Occipital lobe (tissue), 2 donors: ENCODE data around the gene CKMT1A. TPM values are rescaled to one million over a fixed set of nuclear protein-coding genes. Genes with fewer than 3 reads are reported as not detected.
A peak's percentile ranks its signal among the peaks of the same experiment; 100 is the strongest.
"Not testable (repeated sequence)": the region's sequence is repeated elsewhere in the genome, so short reads cannot be mapped to it uniquely, and the experiment has no call there.

ENCODE experiments used
- DNase-seq: peaks from one replicate; lab custom pipeline; 2025; lab: John Stamatoyannopoulos, UW
- total RNA-seq: library from RNA; depleted of rRNA; stranded (reverse); fragments of >200 nt; gene quantifications from one replicate; pipeline ENCODE4 v1.2.3, GENCODE V29; 2014

Gene CKMT1A
- 5.6 TPM for total RNA-seq

DNA sequence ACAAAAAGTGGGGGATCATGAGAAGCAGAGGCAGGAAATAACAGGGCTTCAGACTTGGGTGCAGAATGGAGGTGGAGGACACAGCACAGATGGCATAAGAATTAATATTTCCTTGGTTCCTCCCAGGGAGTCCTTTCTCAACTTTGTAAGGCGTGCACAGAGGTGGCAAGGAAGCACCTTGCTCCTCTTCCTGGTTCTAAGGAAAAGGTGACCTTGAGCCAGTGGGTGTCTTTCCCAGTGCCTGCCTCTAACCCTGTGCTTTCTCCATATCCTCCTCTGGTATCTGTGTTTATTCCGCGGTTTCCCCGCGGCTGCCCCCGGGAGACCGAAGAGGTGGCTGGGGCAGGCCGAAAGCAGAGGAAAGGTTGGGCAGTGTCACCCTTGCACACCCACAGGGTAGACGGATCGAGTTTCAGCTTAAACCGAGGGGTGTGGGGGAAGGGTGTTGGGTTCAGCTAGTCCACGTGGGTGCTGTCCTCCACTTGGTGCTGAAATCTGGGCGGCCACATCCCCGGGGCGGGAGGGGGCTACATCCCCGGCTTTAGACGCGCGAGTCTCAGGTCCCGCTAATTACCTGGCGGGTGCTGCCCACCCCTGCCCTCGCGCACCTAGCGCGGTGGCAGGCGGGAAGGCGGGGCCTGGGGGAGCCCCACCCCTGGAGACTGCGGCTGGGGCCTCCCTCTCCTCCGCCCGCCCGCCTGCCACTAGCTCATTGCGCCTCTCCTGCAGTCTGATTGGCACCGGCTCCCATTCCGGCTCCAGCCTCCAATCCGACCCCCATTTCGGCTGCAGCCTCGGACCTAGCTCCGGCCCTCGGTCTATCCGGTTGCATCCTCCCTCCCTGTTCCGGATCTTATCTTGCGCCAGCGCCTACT, at the start of gene CKMT1A:
Gene CKMT1A, plus strand, starts transcription at position 712 of the 875 bp plus-strand sequence. CDS start 192 bp downstream, outside the sequence.
- DNase-seq, result not testable (repeated sequence)

- no peak for DNase-seq
Observed at GRCh38 chr15:43648649-43649429, 44.8 kb upstream of the CKMT1A start, which contains the start of gene CATSPER2. Gene CATSPER2, minus strand, starts transcription at chr15:43648844. Its CDS starts 783 bp downstream, at chr15:43648061.

GRCh38 chr15:43649430-43649926, 44.2 kb upstream of the CKMT1A start:
- DNase-seq, result not testable (repeated sequence)

DNA sequence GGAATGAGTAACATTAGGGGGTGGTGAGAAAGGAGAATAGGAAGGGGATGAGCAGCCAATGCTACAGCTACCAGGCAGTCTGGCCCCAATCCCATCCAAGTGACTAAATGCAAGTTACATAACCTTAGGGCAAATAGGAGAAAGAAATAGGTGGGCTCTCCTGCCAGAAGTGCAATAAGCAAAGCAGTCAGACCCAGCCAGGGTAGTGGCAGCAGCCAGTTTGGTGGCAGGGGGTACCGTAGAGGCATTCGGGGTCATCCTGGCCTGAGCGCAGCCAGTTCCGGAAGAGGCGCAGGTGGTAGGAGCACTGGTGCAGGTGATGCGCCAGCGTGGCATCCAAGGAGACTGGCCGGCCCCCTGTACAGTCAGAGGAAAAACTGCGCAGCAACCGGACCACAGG, 33.9 kb upstream of the CKMT1A start:
- not testable (repeated sequence) for DNase-seq

DNA sequence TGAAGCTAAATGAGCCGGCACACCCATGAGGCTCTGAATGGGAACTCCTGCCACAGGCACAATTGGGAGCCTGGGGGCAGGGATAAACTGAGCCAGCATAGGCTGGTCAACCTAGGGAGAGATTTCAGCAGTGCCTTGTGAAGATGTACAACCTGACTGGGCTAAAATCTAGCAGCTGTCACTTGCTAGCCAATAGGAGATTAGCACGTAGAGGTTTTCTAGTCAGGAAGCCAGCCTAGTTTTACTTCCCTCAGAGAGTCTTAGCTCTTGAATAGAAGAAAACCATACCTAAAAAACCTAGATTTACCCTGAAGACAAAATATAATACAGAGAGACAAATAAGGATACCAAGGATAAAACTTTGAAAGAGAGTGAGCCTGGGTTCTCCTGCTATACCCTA, 31.4 kb upstream of the CKMT1A start:
- DNase-seq, result not testable (repeated sequence)

DNA sequence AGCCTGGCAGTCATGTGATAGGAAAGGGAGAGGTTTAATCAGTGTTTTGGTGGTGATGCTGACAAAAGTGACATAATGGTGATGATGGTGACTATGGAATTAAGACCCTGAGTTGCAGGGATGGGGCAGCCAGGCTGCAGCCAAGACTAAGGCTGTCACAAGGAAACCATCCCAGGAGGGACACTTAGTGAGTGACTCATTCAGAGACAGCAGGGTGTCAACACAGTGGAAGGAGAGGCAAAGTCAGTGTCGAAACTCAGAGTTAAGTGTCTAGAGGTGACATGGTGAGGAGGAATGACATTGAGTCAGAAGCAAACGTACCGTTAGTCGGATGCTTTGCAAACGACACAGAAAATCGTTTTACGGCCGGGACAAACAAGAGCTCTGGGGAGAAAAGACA, 30.3 kb upstream of the CKMT1A start:
- DNase-seq, result not testable (repeated sequence)

- DNase-seq, result not testable (repeated sequence)
Observed at GRCh38 chr15:43666177-43666576, 27.5 kb upstream of the CKMT1A start.

DNA sequence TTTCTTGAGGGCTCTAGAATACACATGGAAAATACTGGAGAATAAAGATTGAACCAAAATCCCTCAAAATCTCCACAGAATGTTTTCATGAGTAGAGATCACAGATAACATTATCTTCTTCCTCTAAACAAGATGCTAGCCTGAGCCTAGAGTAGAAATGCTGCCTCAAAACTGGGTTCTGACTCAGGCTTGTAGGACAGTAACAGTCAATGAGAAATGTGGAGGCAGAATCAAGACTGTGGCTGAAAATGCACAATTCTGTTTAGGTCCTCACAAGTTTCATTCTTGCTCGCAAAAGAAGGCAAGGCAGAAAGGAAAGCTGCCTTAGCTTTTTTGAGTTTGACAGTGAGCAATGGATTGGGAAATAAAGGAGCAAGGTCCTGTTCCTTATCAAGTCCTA, 19.5 kb upstream of the CKMT1A start:
- not testable (repeated sequence) for DNase-seq

GRCh38 chr15:43689604-43690301, 3.9 kb upstream of the CKMT1A start:
- DNase-seq, result not testable (repeated sequence)

GRCh38 chr15:43692679-43693078, 980 bp upstream of the CKMT1A start:
- DNase-seq, result not testable (repeated sequence)

DNA sequence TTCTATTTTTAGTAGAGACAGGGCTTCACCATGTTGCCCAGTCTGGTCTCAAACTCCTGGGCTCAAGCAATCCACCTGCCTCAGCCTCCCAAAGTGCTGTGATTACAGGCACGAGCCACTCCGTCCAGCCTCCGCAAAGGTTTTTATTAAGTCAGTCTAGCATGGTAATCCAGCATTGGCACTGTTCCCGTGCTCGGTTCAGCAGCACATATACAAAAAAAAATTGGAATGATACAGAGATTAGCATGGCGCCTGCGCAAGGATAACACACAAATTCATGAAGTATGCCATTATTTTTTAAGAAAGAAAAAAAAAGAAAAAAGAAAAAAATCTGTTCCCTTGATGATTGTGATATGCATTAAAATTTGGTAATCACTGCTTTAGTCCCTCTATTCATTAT, 8.5 kb downstream of the CKMT1A start:
- DNase-seq, result no peak

DNA sequence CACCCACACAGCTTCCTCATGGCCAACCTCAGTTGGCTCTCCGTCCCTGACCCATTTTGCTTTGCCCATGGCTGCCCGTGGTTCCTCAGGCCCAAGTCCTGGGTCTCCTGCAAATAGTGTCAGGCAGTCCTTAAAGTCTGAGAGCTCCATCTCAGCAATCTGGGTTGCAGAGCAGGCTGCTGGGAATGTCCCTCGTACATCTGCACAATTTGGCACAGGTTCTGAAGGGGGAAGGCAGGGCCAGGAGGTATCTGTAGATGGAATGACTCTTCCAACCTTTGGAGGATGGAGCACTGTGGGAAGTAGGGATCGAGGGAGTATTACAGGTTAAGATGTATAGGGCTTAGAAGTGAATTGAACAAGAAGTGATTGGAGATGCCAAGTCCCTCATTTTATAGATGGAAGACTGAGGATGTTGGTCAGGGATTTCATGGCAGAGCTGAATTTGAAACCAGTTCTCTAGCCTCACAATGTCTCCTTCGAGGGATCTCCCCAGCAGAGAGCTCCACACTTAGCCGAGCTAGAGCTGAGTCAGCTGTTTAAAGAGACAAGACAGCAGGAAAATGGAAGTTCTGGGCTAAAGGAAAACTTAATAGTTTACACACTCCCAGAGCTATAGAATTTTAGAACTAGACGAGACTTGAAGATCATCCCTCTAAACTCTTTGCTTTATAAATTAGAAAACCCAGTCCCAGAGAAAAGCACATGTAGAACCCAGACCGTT, 9.2 kb downstream of the CKMT1A start:
- DNase-seq, result peak; percentile 1

DNA sequence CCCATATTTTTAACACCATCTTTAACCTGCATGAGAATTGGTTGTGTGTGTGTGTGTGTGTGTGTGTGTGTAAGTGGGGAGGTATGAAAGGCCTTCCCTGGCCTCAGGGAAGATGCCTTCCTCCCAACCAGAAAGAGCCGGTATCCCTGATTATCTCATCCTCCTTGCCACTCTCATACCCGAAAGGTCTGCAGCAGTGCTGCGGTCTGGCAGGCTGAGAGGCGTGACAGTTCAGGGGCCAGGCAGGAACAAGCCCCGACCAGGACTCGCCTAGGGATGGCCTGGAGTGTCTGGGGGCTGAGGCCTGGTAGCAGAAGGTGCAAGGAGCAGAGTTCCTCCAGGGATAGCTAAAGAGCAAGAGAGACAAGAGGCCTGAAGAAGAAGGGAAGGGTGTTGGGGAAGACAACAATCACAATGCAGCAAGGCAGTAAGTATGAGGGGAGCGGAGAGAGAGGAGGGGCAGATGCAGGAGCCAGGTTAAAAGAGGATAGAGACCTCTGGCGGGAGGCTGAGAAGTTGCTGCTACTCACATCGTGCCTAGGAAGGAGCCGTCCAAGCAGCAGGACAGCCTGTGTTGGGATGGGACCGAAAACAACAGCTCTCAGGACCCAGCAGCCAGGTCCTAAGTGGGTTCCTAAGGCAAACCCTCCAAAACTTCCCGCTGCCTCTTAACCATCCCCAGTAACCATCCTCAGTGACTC, 16.9 kb downstream of the CKMT1A start:
- not testable (repeated sequence) for DNase-seq

DNA sequence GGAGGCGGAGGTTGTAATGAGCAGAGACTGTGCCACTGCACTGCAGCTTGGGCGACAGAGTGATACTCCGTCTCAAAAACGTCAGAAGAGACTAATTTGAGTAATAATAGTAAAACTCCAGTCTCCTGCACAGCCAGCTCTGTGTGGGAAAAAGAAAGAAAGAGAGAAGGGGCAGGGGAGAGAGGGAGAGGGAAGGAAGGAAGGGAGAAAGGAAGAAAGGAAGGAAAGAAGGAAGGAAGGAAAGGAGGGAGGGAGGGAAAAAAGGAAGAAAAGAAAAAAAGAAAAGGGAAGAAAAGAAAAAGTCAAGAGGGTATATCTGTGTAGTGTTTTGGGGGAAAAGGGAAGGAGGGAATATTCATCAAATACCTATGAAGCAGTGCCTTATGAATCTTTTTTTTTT, 29.5 kb downstream of the CKMT1A start:
- DNase-seq, result no peak

DNA sequence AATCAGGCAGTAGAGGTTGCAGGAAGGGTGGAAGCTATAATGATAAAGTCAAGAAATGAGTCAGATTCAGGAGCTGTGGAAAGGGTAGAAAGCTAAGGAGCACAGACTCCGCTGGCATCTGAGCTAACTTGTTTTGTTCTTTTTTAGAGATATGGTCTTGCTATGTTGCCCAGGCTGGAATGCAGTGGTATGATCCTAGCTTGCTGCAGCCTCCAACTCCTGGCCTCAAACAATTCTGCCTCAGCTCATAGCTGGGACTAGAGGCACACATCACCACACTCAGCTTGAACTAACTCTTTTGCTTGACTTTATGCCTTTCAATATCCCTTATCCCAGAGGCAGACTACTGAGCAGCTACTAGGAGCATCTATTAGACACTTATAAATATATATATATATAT, 32.6 kb downstream of the CKMT1A start:
- not testable (repeated sequence) for DNase-seq

- not testable (repeated sequence) for DNase-seq
Observed at GRCh38 chr15:43728053-43728725, 34.5 kb downstream of the CKMT1A start.

DNA sequence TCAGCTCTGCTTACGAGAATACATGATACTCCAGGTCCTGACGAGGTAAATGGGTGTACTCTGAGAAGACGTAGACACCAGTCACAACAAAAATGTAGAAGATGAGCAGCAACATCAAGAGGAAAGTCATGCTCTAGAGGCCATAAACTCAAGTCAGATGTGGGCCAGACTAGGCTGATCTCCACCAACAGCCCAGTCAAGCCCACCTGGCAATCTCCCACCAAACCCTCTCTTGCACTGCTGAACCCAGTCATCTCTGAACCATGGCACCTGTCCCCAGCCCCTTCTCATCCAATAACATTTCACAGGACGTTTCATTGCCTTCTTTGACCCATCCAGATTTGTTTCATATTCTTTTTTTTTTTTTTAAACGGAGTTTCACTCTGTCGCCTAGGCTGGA, 41.8 kb downstream of the CKMT1A start:
- no peak for DNase-seq

- DNase-seq, result peak; percentile 91
Observed at GRCh38 chr15:43746245-43746902, 52.7 kb downstream of the CKMT1A start, which contains the start of gene PDIA3. Gene PDIA3, plus strand, starts transcription at chr15:43746438. Its CDS starts 102 bp downstream, at chr15:43746540.

DNA sequence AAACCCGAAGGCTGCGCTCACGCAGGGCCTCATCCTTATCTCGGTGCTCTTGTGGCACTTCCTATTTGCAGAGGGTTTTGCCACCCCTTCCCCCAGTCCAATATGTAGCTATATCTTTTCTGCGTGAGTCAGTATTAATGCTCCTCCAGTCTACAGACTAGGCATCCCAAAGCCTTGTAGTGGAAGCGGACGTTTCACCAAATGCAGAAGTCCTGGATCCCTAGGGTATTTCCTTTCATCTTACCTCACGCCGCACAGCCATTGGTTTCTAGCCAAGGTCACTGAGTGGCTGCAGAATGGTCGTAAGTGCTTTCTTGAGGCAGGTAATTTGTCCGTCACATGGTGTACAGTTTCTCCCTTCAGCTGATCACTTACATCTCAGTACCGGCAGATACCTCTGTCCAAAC, 53.2 kb downstream of the CKMT1A start:
- DNase-seq, result not testable (repeated sequence)
